SK-N-SH (cell line): ENCODE results near the gene CPED1. TPM values are rescaled to one million over a fixed set of nuclear protein-coding genes. Genes with fewer than 3 reads are reported as not detected.

Experiments used
- CTCF ChIA-PET: fragments of 300-600, 350-600 bp; formaldehyde crosslinking; extraction: SDS; loops from one replicate; lab custom pipeline; 2021; lab: Yijun Ruan, JAX
- POLR2A ChIA-PET: fragments of 350-600 bp; sonication (Branson Sonifier 250); formaldehyde crosslinking; extraction: SDS; loops from one replicate; lab custom pipeline; 2020; ENCODE audit warnings: antibody characterized with exemption, inconsistent platforms; lab: Yijun Ruan, JAX
- DNase-seq: peaks from one replicate; pipeline ENCODE4 v3.0.0; 2012
- H2AFZ ChIP-seq: fragments of 200-600 bp; sonication (generic); 2 replicates; pipeline ENCODE4 v1.8.1; 2016; ENCODE audit warnings: antibody characterized with exemption, mild to moderate bottlenecking, low read depth
- H3F3A ChIP-seq: fragments of 200-600 bp; sonication (generic); replicated peaks from 2 replicates; pipeline ENCODE3; 2016; ENCODE audit warnings: antibody characterized with exemption, mild to moderate bottlenecking; ENCODE audit not compliant: insufficient read depth
- H3K27ac ChIP-seq, 2 experiments: fragments of 200-500 bp in 1 of 2; fragments of 200-600 bp in 1 of 2; sonication (Bioruptor generic) in 1 of 2; sonication (generic), shearing (Covaris generic) in 1 of 2; 2 replicates each; pipeline versions ENCODE4 v1.5.1 to v1.6.1; 2014 to 2016; ENCODE audit warnings: low read depth in 2 of 2, inconsistent platforms in 1 of 2, low read length in 1 of 2, mild to moderate bottlenecking in 1 of 2, mixed read lengths in 1 of 2
- H3K27me3 ChIP-seq: fragments of 200-600 bp; sonication (generic), shearing (Covaris generic); 2 replicates; pipeline ENCODE4 v1.6.1; 2016; ENCODE audit warnings: mixed run types; ENCODE audit not compliant: insufficient read depth
- H3K36me3 ChIP-seq, 2 experiments: fragments of 200-500 bp in 1 of 2; fragments of 200-600 bp in 1 of 2; sonication (Bioruptor generic) in 1 of 2; sonication (generic) in 1 of 2; replicated peaks in 1 of 2; 2 replicates each; pipeline versions ENCODE3 to v1.5.1; 2014 to 2016; ENCODE audit warnings: low read length in 1 of 2, mild to moderate bottlenecking in 1 of 2; ENCODE audit not compliant: insufficient read depth in 2 of 2, control insufficient read depth in 1 of 2
- H3K4me1 ChIP-seq, 2 experiments: fragments of 200-500 bp in 1 of 2; fragments of 200-600 bp in 1 of 2; sonication (Bioruptor generic) in 1 of 2; sonication (generic), shearing (Covaris generic) in 1 of 2; 2 replicates each; pipeline versions ENCODE4 v1.5.1 to v1.6.1; 2014 to 2016; ENCODE audit warnings: low read depth in 1 of 2, low read length in 1 of 2, mixed run types in 1 of 2; ENCODE audit not compliant: insufficient read depth in 2 of 2, control insufficient read depth in 1 of 2
- H3K4me2 ChIP-seq: fragments of 200-600 bp; sonication (generic), shearing (Covaris generic); 2 replicates; pipeline ENCODE4 v1.6.1; 2017; ENCODE audit warnings: mixed run types
- H3K4me3 ChIP-seq, 2 experiments: fragments of 200-500 bp in 1 of 2; fragments of 200-600 bp in 1 of 2; sonication (Bioruptor generic) in 1 of 2; sonication (generic), shearing (Covaris generic) in 1 of 2; 2 replicates each; pipeline versions ENCODE4 v1.5.1 to v1.8.1; 2014 to 2016; ENCODE audit warnings: low read depth in 2 of 2, inconsistent platforms in 1 of 2, low read length in 1 of 2, mild to moderate bottlenecking in 1 of 2, mixed read lengths in 1 of 2, moderate library complexity in 1 of 2
- H3K79me2 ChIP-seq: fragments of 200-600 bp; sonication (generic); 2 replicates; pipeline ENCODE4 v1.8.1; 2017; ENCODE audit warnings: mild to moderate bottlenecking; ENCODE audit not compliant: insufficient read depth
- H3K9ac ChIP-seq: fragments of 200-600 bp; sonication (generic); 2 replicates; pipeline ENCODE4 v1.6.1; 2017; ENCODE audit warnings: mixed run types
- H3K9me2 ChIP-seq: fragments of 200-600 bp; sonication (generic); 2 replicates; pipeline ENCODE4 v1.6.1; 2017; ENCODE audit warnings: mixed run types
- H3K9me3 ChIP-seq: fragments of 200-600 bp; sonication (generic); 2 replicates; pipeline ENCODE4 v1.6.1; 2017; ENCODE audit warnings: mixed run types, mild to moderate bottlenecking, moderate library complexity
- H4K20me1 ChIP-seq: fragments of 200-600 bp; sonication (generic); 2 replicates; pipeline ENCODE4 v1.6.1; 2017; ENCODE audit warnings: mild to moderate bottlenecking, mixed run types; ENCODE audit not compliant: insufficient read depth
- ELF1 ChIP-seq: IDR thresholded peaks from 2 replicates; pipeline ENCODE4 v1.4.0; 2012
- EP300 ChIP-seq, 2 experiments: IDR thresholded peaks; 2 replicates each; pipeline versions ENCODE4 v1.4.0 to v1.6.1; 2012; ENCODE audit warnings: borderline replicate concordance in 1 of 2, low read depth in 1 of 2, low read length in 1 of 2
- EZH2phosphoT487 ChIP-seq: fragments of 200-600 bp; sonication (generic); IDR thresholded peaks from 2 replicates; pipeline ENCODE4 v1.6.1; 2017; ENCODE audit warnings: low read depth, mixed run types, mild to moderate bottlenecking, antibody characterized with exemption, moderate library complexity, borderline replicate concordance
- FOSL2 ChIP-seq: IDR thresholded peaks from 2 replicates; pipeline ENCODE4 v1.4.0; 2012; ENCODE audit warnings: low read depth, mild to moderate bottlenecking, moderate library complexity, borderline replicate concordance
- FOXM1 ChIP-seq: IDR thresholded peaks from 2 replicates; pipeline ENCODE4 v1.4.0; 2012; ENCODE audit warnings: low read depth, mild to moderate bottlenecking
- JUND ChIP-seq: IDR thresholded peaks from 2 replicates; pipeline ENCODE4 v1.4.0; 2012
- MEF2A ChIP-seq: IDR thresholded peaks from 2 replicates; pipeline ENCODE4 v1.4.0; 2012; ENCODE audit warnings: low read depth, borderline replicate concordance
- MXI1 ChIP-seq: IDR thresholded peaks from 2 replicates; pipeline ENCODE4 v1.6.1; 2012; ENCODE audit warnings: mild to moderate bottlenecking, low read depth, low read length, improper control_type of control experiment
- NFIC ChIP-seq: IDR thresholded peaks from 2 replicates; pipeline ENCODE4 v1.4.0; 2012; ENCODE audit warnings: borderline replicate concordance
- POLR2AphosphoS5 ChIP-seq: IDR thresholded peaks from 2 replicates; pipeline ENCODE4 v1.6.1; 2012; ENCODE audit warnings: low read depth, low read length
- RCOR1 ChIP-seq: fragments of 150-350 bp; IDR thresholded peaks from 2 replicates; pipeline ENCODE4 v1.6.1; 2017; ENCODE audit warnings: antibody characterized with exemption, low read length
- RFX5 ChIP-seq: IDR thresholded peaks from 2 replicates; pipeline ENCODE4 v1.6.1; 2012; ENCODE audit warnings: mild to moderate bottlenecking, improper control_type of control experiment, low read length
- RXRA ChIP-seq: IDR thresholded peaks from 2 replicates; pipeline ENCODE4 v1.4.0; 2012; ENCODE audit warnings: low read depth, mild to moderate bottlenecking, borderline replicate concordance
- SMC3 ChIP-seq: IDR thresholded peaks from 2 replicates; pipeline ENCODE4 v1.6.1; 2012; ENCODE audit warnings: low read depth, low read length, improper control_type of control experiment
- TAF1 ChIP-seq: IDR thresholded peaks from 2 replicates; pipeline ENCODE4 v1.6.1; 2012; ENCODE audit warnings: low read depth, mild to moderate bottlenecking, low read length, moderate library complexity, borderline replicate concordance
- TCF12 ChIP-seq: IDR thresholded peaks from 2 replicates; pipeline ENCODE4 v1.4.0; 2012
- TEAD4 ChIP-seq: IDR thresholded peaks from 2 replicates; pipeline ENCODE4 v1.4.0; 2012; ENCODE audit warnings: mild to moderate bottlenecking, borderline replicate concordance; ENCODE audit not compliant: insufficient read depth
- USF1 ChIP-seq: IDR thresholded peaks from 2 replicates; pipeline ENCODE4 v1.4.0; 2012; ENCODE audit warnings: low read depth, borderline replicate concordance
- WGBS: methylation state at CpG from one replicate; pipeline ENCODE4 v1.1.6; 2017; ENCODE audit warnings: low lambda C conversion rate; 5-methylcytosine and 5-hydroxymethylcytosine counted together
- polyA plus RNA-seq, 3 experiments: library from polyadenylated mRNA; depleted of rRNA; stranded (reverse); fragments of >200 nt; gene quantifications; 2 replicates each; pipeline ENCODE4 v1.2.3, GENCODE V29; 2012
- TF ChIP-seq, protein P1 (sequence below): IDR thresholded peaks from 2 replicates; pipeline ENCODE4; 2012
- TF ChIP-seq, protein P2 (sequence below): IDR thresholded peaks from 2 replicates; pipeline ENCODE4 v1.4.0; 2012; ENCODE audit warnings: low read depth, borderline replicate concordance
- TF ChIP-seq, protein P3 (sequence below): fragments of 150-350 bp; IDR thresholded peaks from 2 replicates; pipeline ENCODE4 v1.6.1; 2017; ENCODE audit warnings: antibody characterized with exemption, low read length, low read depth, borderline replicate concordance

Gene CPED1
- polyA plus RNA-seq, 1 of the 3 experiments (the other 2 are of a cell fraction) = 4.4 TPM

- Histone ChIP-seq H3F3A (peaks cover 34% of the 10 kb centered on the region), H4K20me1 (no peaks in the 10 kb centered on the region), H3K4me1 (peaks cover 29 to 35% of the 10 kb centered on the region in 2 experiments; a peak in 3 of 4 replicates), H2AFZ (peak overlapping the region; percentile 86; the same call in 1 of the 2 replicates), H3K4me2 (peak overlapping the region; percentile 86), H3K9ac (peak overlapping the region; percentile 62; the same call in 1 of the 2 replicates), H3K36me3 (no peaks in the 10 kb centered on the region), H3K27me3 (no peaks in the 10 kb centered on the region), H3K9me3 (no peaks in the 10 kb centered on the region), H3K79me2 (peaks cover 26% of the 10 kb centered on the region), H3K9me2 (no peaks in the 10 kb centered on the region), H3K4me3 (peak overlapping the region; percentile 28 to 62), H3K27ac (peak overlapping the region; percentile 66 to 70)
- TF ChIP-seq, protein P1, sequence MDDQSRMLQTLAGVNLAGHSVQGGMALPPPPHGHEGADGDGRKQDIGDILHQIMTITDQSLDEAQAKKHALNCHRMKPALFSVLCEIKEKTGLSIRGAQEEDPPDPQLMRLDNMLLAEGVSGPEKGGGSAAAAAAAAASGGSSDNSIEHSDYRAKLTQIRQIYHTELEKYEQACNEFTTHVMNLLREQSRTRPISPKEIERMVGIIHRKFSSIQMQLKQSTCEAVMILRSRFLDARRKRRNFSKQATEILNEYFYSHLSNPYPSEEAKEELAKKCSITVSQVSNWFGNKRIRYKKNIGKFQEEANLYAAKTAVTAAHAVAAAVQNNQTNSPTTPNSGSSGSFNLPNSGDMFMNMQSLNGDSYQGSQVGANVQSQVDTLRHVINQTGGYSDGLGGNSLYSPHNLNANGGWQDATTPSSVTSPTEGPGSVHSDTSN = peak; percentile 58
- TF ChIP-seq MXI1 (no peak), RXRA (no peak), ELF1 (no peak), SMC3 (no peak), MEF2A (peak; percentile 54; the same call in 1 of the 2 replicates), TEAD4 (0 out of 2 replicates have a peak, but pooled peaks have one; percentile 44), USF1 (no peak), EZH2phosphoT487 (no peak), RCOR1 (no peak), JUND (peak; percentile 57; the same call in 1 of the 2 replicates), TCF12 (peak; percentile 68), TAF1 (no peak), NFIC (peak; percentile 47; the same call in 1 of the 2 replicates), POLR2AphosphoS5 (no peak), FOSL2 (peak; percentile 61; the same call in 1 of the 2 replicates), RFX5 (no peak), FOXM1 (0 out of 2 replicates have a peak, but pooled peaks have one; percentile 27), EP300 (IDR thresholded peaks at IDR 0.05; ENCODE audit: borderline replicate concordance in 1 of 2, low read depth in 1 of 2, low read length in 1 of 2) (peak in 1 of 2 experiments; percentile 39; a peak in 1 of 4 replicates)
- TF ChIP-seq, protein P2, sequence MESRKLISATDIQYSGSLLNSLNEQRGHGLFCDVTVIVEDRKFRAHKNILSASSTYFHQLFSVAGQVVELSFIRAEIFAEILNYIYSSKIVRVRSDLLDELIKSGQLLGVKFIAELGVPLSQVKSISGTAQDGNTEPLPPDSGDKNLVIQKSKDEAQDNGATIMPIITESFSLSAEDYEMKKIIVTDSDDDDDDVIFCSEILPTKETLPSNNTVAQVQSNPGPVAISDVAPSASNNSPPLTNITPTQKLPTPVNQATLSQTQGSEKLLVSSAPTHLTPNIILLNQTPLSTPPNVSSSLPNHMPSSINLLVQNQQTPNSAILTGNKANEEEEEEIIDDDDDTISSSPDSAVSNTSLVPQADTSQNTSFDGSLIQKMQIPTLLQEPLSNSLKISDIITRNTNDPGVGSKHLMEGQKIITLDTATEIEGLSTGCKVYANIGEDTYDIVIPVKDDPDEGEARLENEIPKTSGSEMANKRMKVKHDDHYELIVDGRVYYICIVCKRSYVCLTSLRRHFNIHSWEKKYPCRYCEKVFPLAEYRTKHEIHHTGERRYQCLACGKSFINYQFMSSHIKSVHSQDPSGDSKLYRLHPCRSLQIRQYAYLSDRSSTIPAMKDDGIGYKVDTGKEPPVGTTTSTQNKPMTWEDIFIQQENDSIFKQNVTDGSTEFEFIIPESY = no peak
- TF ChIP-seq, protein P3, sequence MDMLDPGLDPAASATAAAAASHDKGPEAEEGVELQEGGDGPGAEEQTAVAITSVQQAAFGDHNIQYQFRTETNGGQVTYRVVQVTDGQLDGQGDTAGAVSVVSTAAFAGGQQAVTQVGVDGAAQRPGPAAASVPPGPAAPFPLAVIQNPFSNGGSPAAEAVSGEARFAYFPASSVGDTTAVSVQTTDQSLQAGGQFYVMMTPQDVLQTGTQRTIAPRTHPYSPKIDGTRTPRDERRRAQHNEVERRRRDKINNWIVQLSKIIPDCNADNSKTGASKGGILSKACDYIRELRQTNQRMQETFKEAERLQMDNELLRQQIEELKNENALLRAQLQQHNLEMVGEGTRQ = no peak
- WGBS = 2% methylated on average over 2 of the region's 2 CpGs
- no peak for DNase-seq
- CTCF ChIA-PET = interaction anchor here (1.0 to 8.9 kb wide), 7 partner anchors 9 to 391 kb away, joined by 3 to 397 read pairs (median 4); no protein-coding TSS in a partner anchor
- POLR2A ChIA-PET = interaction anchor here (0.7 kb wide), 1 partner anchor 34 kb away, joined by 4 read pairs; no protein-coding TSS in a partner anchor
These were observed 3.1 kb downstream of the CPED1 start for GRCh38 chr7:120991581-120991980.
